HAP-1 (cell line): ENCODE measurements around the gene KANSL1L.

Experiments
- DNase-seq, 2 experiments: peaks; one replicate each; pipeline ENCODE4 v3.0.0-alpha.2; 2016 to 2020; ENCODE audit warnings: low spot score in 2 of 2
- H3K27me3 ChIP-seq: fragments of 250-450 bp; sonication (Bioruptor Pico); 2 replicates; pipeline ENCODE4 v1.5.1; 2020; ENCODE audit warnings: low read depth, mild to moderate bottlenecking, moderate library complexity
- H3K36me3 ChIP-seq: fragments of 250-450 bp; sonication (Bioruptor Pico); replicated peaks from 2 replicates; pipeline ENCODE4 v1.5.1; 2020; ENCODE audit warnings: mild to moderate bottlenecking
- H3K4me1 ChIP-seq: fragments of 250-450 bp; sonication (Bioruptor Pico); 2 replicates; pipeline ENCODE4 v1.5.1; 2020; ENCODE audit warnings: mild to moderate bottlenecking
- H3K4me3 ChIP-seq: fragments of 250-450 bp; sonication (Bioruptor Pico); 2 replicates; pipeline ENCODE4 v1.5.1; 2020; ENCODE audit warnings: mild to moderate bottlenecking, moderate library complexity
- H3K9me3 ChIP-seq: fragments of 250-450 bp; sonication (Bioruptor Pico); 2 replicates; pipeline ENCODE4 v1.5.1; 2020; ENCODE audit warnings: mild to moderate bottlenecking, moderate library complexity
- in situ Hi-C: fragments of 300-500 bp; cut with MboI; formaldehyde crosslinking; loops from 3 replicates; pipeline ENCODE4 v1.14.3; 2020; ENCODE audit warnings: low sequenced_read_pairs, inconsistent platforms, mixed read lengths

Gene KANSL1L

DNA sequence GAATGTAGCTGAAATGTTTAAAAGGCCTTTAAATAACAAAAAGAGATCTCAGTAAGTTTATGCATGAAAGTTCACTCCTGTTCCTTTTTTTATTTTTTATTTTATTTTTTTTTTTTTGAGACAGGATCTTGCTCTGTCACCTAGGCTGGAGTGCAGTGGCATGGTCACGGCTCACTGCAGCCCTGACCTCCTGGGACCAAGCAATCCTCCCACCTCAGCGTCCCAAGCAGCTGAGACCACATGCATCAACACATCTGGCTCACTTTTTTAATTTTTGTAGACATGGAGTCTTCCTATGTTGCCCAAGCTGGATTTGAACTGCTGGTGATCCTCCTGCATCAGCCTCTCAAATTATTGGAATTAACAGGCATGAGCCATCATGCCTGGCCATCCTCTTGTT is 84.3 kb downstream of the KANSL1L start:
- DNase-seq, result no peak
- in situ Hi-C loops, result no loop called here
- Histone ChIP-seq H3K36me3 (no peaks in the 10 kb centered on the region), H3K4me3 (no peak overlapping the region), H3K4me1 (no peaks in the 10 kb centered on the region), H3K27me3 (no peaks in the 10 kb centered on the region), H3K9me3 (no peaks in the 10 kb centered on the region)

DNA sequence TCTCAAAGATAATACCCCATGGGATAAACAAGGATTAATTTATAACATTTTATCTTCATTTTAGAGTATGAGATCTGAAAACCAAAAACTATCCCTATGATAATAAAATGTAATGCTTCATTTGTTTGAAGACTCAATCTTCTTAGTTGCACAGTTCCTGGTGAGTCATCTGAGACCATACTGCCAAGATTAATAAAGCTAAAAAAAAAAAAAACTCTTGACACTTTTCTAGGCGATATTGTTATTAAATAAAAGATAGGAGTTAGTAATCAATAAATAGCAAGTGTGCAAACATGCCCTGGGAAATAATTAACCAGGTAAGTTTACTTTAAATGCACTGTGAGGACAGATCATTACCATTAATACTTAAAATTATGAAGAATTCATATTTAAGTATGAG is 84.9 kb downstream of the KANSL1L start:
- in situ Hi-C loops, result no loop called here
- H3K9me3 ChIP-seq, result no peaks in the 10 kb centered on the region
- no peaks in the 10 kb centered on the region for H3K4me1 ChIP-seq
- no peaks in the 10 kb centered on the region for H3K36me3 ChIP-seq
- H3K4me3 ChIP-seq, result no peak overlapping the region
- DNase-seq, result no peak
- H3K27me3 ChIP-seq, result no peaks in the 10 kb centered on the region

DNA sequence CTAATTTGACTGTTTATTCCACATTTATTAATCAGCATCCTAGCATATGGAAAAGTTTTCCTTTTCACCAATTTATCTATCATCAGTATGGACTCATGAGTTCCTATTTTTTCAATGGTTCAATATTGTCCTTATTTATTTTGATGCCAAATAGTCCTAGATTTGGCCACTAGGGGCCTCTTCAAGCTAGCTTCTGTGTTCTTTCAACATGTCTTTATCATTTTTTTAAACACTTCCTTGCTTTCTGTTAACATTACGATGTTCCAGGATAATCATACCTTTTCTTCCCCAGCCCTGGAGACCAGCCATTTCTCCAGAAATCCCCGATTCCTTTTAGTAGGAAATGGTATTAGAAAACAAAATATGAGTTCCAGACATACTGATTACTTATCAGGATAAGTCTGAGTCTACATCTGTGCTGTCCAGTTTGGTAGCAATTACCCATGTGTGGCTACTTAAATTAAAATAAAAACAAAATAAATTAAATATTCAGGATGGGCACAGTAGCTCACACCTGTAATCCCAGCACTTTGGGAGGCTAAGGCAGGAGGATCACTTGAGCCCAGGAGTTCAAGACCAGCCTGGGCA is 98.2 kb downstream of the KANSL1L start:
- H3K4me3 ChIP-seq, result no peak overlapping the region
- no peaks in the 10 kb centered on the region for H3K36me3 ChIP-seq
- peak; percentile 13 to 39 for DNase-seq
- peaks cover 2% of the 10 kb centered on the region; the same call in 1 of the 2 replicates for H3K27me3 ChIP-seq
- in situ Hi-C loops, result no loop called here
- no peaks in the 10 kb centered on the region for H3K9me3 ChIP-seq
- H3K4me1 ChIP-seq, result no peaks in the 10 kb centered on the region

- in situ Hi-C loops, result no loop called here
- no peak for DNase-seq
Measured at GRCh38 chr2:210072493-210072892, 98.7 kb downstream of the KANSL1L start.

GRCh38 chr2:210063306-210063705 is 107.9 kb downstream of the KANSL1L start:
- no peaks in the 10 kb centered on the region for H3K27me3 ChIP-seq
- in situ Hi-C loops, result no loop called here
- no peaks in the 10 kb centered on the region for H3K4me1 ChIP-seq

More at GRCh38 chr2:210072493-210072892, 98.7 kb downstream of the KANSL1L start:
- no peaks in the 10 kb centered on the region for H3K9me3 ChIP-seq
- peaks cover 2% of the 10 kb centered on the region; the same call in 1 of the 2 replicates for H3K27me3 ChIP-seq
- H3K36me3 ChIP-seq, result no peaks in the 10 kb centered on the region
- no peak overlapping the region for H3K4me3 ChIP-seq
- H3K4me1 ChIP-seq, result no peaks in the 10 kb centered on the region

GRCh38 chr2:210055825-210056224 is 115.4 kb downstream of the KANSL1L start:
- Histone ChIP-seq H3K36me3 (no peaks in the 10 kb centered on the region), H3K4me3 (no peak overlapping the region), H3K27me3 (no peaks in the 10 kb centered on the region), H3K9me3 (0 out of 2 replicates have a peak, but pooled peaks cover 2% of the 10 kb centered on the region), H3K4me1 (no peaks in the 10 kb centered on the region)
- in situ Hi-C loops, result no loop called here
- DNase-seq, result no peak

More at GRCh38 chr2:210063306-210063705, 107.9 kb downstream of the KANSL1L start:
- no peaks in the 10 kb centered on the region for H3K36me3 ChIP-seq
- no peak overlapping the region for H3K4me3 ChIP-seq
- DNase-seq, result no peak
- H3K9me3 ChIP-seq, result no peaks in the 10 kb centered on the region

- no peaks in the 10 kb centered on the region for H3K36me3 ChIP-seq
- DNase-seq, result no peak
- 0 out of 2 replicates have a peak, but pooled peaks cover 2% of the 10 kb centered on the region for H3K9me3 ChIP-seq
- no peak overlapping the region for H3K4me3 ChIP-seq
- H3K27me3 ChIP-seq, result no peaks in the 10 kb centered on the region
- no peaks in the 10 kb centered on the region for H3K4me1 ChIP-seq
- in situ Hi-C loops, result no loop called here
Measured at GRCh38 chr2:210054696-210055095, 116.5 kb downstream of the KANSL1L start.

DNA sequence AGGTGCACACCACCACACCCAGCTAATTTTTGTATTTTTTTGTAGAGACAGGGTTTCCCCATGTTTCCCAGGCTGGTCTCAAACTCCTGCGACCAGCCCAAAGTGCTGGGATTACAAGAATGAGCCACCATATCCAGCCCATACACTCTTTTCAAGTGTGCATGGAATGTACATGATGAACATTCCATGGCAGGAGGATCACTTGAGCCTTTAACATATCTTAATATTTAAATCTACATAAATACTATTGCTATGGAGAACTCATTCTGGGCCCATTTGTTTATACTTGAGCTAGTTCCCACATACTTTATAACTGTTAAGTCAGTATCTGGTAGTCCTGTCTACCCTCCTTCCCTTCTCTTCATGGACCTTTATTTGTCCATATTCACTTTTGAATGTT is 120.3 kb downstream of the KANSL1L start:
- no peak for DNase-seq
- 0 out of 2 replicates have a peak, but pooled peaks cover 2% of the 10 kb centered on the region for H3K9me3 ChIP-seq
- H3K36me3 ChIP-seq, result no peaks in the 10 kb centered on the region
- peaks cover 4% of the 10 kb centered on the region for H3K4me1 ChIP-seq
- H3K27me3 ChIP-seq, result no peaks in the 10 kb centered on the region
- H3K4me3 ChIP-seq, result no peak overlapping the region
- in situ Hi-C loops, result no loop called here

GRCh38 chr2:210049831-210050230 is 121.4 kb downstream of the KANSL1L start:
- Histone ChIP-seq H3K27me3 (no peaks in the 10 kb centered on the region), H3K36me3 (no peaks in the 10 kb centered on the region), H3K9me3 (0 out of 2 replicates have a peak, but pooled peaks cover 2% of the 10 kb centered on the region), H3K4me3 (no peak overlapping the region), H3K4me1 (peaks cover 4% of the 10 kb centered on the region)
- no peak for DNase-seq
- in situ Hi-C loops, result no loop called here

DNA sequence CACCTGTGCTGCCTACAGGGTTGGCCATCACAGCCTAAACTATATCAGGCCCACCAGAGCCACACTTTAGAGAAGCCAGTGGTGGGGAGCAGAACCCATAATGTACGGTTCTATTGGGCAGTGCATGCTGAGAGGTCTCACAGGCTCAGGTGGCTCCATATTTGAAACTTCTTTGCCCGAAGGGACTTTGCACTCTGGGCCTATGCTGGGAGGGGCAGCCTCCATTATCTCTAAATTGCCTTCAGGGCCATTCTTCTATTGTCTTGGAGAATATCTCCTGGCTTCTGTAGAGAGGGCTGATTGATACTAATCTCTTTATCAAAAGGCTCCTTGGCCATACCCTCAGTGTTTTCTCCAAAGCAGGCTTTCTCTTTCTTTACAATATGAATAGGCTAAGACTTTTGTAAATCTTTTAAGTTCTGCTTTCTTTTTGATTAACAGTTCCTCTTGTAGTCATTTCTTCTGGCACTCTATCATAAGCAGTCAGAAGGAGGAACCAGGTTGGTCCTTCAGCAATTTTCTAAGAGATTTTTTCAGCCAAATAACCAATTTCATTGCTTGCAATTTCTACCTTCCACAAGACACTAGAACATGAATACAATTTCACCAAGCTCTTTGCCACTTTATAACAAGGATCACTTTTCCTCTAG is 124.2 kb downstream of the KANSL1L start:
- DNase-seq, result peak; percentile 51 to 78
- H3K9me3 ChIP-seq, result no peaks in the 10 kb centered on the region
- H3K4me1 ChIP-seq, result peaks cover 4% of the 10 kb centered on the region
- H3K4me3 ChIP-seq, result no peak overlapping the region
- H3K27me3 ChIP-seq, result no peaks in the 10 kb centered on the region
- in situ Hi-C loops, result no loop called here
- H3K36me3 ChIP-seq, result no peaks in the 10 kb centered on the region

GRCh38 chr2:210038078-210038477 is 133.1 kb downstream of the KANSL1L start:
- in situ Hi-C loops, result no loop called here
- no peaks in the 10 kb centered on the region for H3K27me3 ChIP-seq

GRCh38 chr2:210035679-210036078 is 135.5 kb downstream of the KANSL1L start:
- H3K4me1 ChIP-seq, result no peaks in the 10 kb centered on the region
- H3K4me3 ChIP-seq, result no peak overlapping the region
- in situ Hi-C loops, result no loop called here
- no peaks in the 10 kb centered on the region for H3K36me3 ChIP-seq
- no peak for DNase-seq
- no peaks in the 10 kb centered on the region for H3K27me3 ChIP-seq
- H3K9me3 ChIP-seq, result no peaks in the 10 kb centered on the region

More at GRCh38 chr2:210038078-210038477, 133.1 kb downstream of the KANSL1L start:
- Histone ChIP-seq H3K4me3 (no peak overlapping the region), H3K36me3 (no peaks in the 10 kb centered on the region), H3K4me1 (no peaks in the 10 kb centered on the region), H3K9me3 (no peaks in the 10 kb centered on the region)
- no peak for DNase-seq

DNA sequence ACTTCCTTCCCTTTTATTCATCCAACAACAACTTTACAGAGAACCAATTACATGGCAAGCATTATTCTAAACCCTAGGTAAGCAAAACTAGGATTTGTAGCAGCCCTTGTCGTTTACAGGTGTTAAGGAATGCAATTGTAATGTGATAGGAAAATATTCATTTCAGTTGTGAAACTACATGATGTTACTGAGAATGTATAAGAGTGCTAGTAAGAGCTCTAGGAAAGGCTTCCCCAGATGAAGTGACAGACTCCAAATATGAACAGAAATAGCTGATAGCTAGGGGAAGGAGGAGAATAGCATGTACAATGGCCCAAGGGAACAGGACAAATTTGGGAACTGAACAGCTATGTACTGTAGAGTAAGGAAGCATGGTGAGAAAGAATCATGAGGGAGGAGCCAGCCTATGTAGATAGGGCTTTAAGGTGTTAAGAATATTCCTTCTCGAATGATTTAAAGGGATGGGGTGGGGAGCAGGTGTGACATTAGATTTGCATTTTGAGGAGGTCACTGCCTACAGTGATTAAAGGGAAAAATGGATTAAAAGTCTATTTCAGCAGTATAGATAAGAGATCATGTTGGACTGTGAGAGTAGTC is 137.0 kb downstream of the KANSL1L start:
- no peak for DNase-seq
- Histone ChIP-seq H3K4me1 (no peaks in the 10 kb centered on the region), H3K36me3 (no peaks in the 10 kb centered on the region), H3K9me3 (no peaks in the 10 kb centered on the region), H3K27me3 (no peaks in the 10 kb centered on the region), H3K4me3 (no peak overlapping the region)
- in situ Hi-C loops, result no loop called here

DNA sequence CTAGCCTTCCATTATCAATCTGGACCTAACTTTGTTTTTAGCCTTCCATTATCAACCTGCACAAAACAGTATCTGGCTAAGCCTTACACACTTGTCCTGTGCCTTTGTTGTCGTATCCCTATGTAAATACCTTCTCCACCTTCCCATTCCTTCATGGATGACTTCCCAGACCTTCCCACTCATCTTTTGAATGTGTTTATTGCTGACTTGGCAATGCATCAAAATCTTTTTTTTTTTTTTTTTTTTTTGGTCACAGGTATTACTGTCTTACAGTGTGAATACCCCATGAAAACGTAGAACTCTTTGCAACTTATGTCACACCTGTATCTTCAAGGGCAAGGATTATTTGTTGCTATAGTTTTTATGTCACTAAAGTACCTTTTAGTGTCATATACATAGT is 143.0 kb downstream of the KANSL1L start:
- no peak overlapping the region for H3K4me3 ChIP-seq
- peaks cover 33% of the 10 kb centered on the region for H3K36me3 ChIP-seq
- H3K4me1 ChIP-seq, result no peaks in the 10 kb centered on the region
- no peaks in the 10 kb centered on the region for H3K27me3 ChIP-seq
- DNase-seq, result no peak
- H3K9me3 ChIP-seq, result no peaks in the 10 kb centered on the region
- in situ Hi-C loops, result no loop called here
